Neural progenitor cell (in vitro differentiated cells): ENCODE data around the gene TRIM46. TPM values are rescaled to one million over a fixed set of nuclear protein-coding genes. Genes with fewer than 3 reads are reported as not detected.
"Not testable (repeated sequence)": the region's sequence is repeated elsewhere in the genome, so short reads cannot be mapped to it uniquely, and the experiment has no call there.

ENCODE experiments used
- DNase-seq: peaks from one replicate; pipeline ENCODE4 v3.0.0-alpha.2; 2016; ENCODE audit warnings: low spot score
- H2AFZ ChIP-seq: fragments of 200-600 bp; sonication (generic); replicated peaks from 2 replicates; pipeline ENCODE4 v1.6.1; 2016; ENCODE audit warnings: antibody characterized with exemption
- H3F3A ChIP-seq: fragments of 200-600 bp; sonication (generic); 2 replicates; pipeline ENCODE4 v1.6.1; 2016; ENCODE audit warnings: antibody characterized with exemption, low read depth
- H3K27ac ChIP-seq: fragments of 200-600 bp; sonication (generic); 2 replicates; pipeline ENCODE4 v1.5.1; 2016; ENCODE audit warnings: mild to moderate bottlenecking
- H3K27me3 ChIP-seq: fragments of 200-600 bp; sonication (generic); 2 replicates; pipeline ENCODE4 v1.6.1; 2016; ENCODE audit warnings: mild to moderate bottlenecking, moderate library complexity
- H3K36me3 ChIP-seq: fragments of 200-600 bp; sonication (generic); 2 replicates; pipeline ENCODE4 v1.5.1; 2016
- H3K4me1 ChIP-seq: fragments of 200-600 bp; sonication (generic); 2 replicates; pipeline ENCODE4 v1.6.1; 2016; ENCODE audit warnings: mixed run types
- H3K4me2 ChIP-seq: fragments of 200-600 bp; sonication (generic); 2 replicates; pipeline ENCODE4 v1.6.1; 2016
- H3K4me3 ChIP-seq: fragments of 200-600 bp; sonication (generic); 2 replicates; pipeline ENCODE4 v1.5.1; 2016
- H3K79me2 ChIP-seq: fragments of 200-600 bp; sonication (generic); 2 replicates; pipeline ENCODE4 v1.6.1; 2016; ENCODE audit warnings: low read depth
- H3K9ac ChIP-seq: fragments of 200-600 bp; sonication (generic); 2 replicates; pipeline ENCODE4 v1.6.1; 2016
- H3K9me3 ChIP-seq: fragments of 200-600 bp; sonication (generic); 2 replicates; pipeline ENCODE4 v1.5.1; 2016; ENCODE audit warnings: low read depth
- H4K20me1 ChIP-seq: fragments of 200-600 bp; sonication (generic); 2 replicates; pipeline ENCODE4 v1.6.1; 2016; ENCODE audit warnings: low read depth
- H3K27ac Mint-ChIP-seq: 3 replicates; pipeline ENCODE4 v1.8.0; 2021; ENCODE audit warnings: mixed read lengths
- H3K27me3 Mint-ChIP-seq: 2 replicates; pipeline ENCODE4 v1.8.0; 2022; ENCODE audit warnings: low read depth, mild to moderate bottlenecking, inconsistent platforms, moderate library complexity, mixed read lengths; ENCODE audit not compliant: insufficient read depth
- H3K36me3 Mint-ChIP-seq: 3 replicates; pipeline ENCODE4 v1.8.0; 2021; ENCODE audit warnings: mixed read lengths
- H3K4me1 Mint-ChIP-seq: 3 replicates; pipeline ENCODE4 v1.8.0; 2021; ENCODE audit warnings: mixed read lengths
- H3K4me3 Mint-ChIP-seq: 3 replicates; pipeline ENCODE4 v1.8.0; 2021; ENCODE audit warnings: mild to moderate bottlenecking, moderate library complexity, mixed read lengths
- H3K9me3 Mint-ChIP-seq: 3 replicates; pipeline ENCODE4 v1.8.0; 2020; ENCODE audit warnings: mixed read lengths
- EZH2 ChIP-seq: fragments of 200-600 bp; sonication (generic); IDR thresholded peaks from 2 replicates; pipeline ENCODE4 v1.6.1; 2017; ENCODE audit warnings: antibody characterized with exemption, mild to moderate bottlenecking, moderate library complexity
- EZH2phosphoT487 ChIP-seq: fragments of 200-600 bp; sonication (generic); IDR thresholded peaks from 2 replicates; pipeline ENCODE4 v1.6.1; 2017; ENCODE audit warnings: antibody characterized with exemption
- total RNA-seq: library from RNA; depleted of rRNA; stranded (reverse); fragments of >200 nt; gene quantifications from 2 replicates; pipeline ENCODE4 v1.2.3, GENCODE V29; 2015; ENCODE audit warnings: low replicate concordance
- TF ChIP-seq, protein P1 (sequence below): fragments of 200-600 bp; sonication (generic); IDR thresholded peaks from 2 replicates; pipeline ENCODE4 v1.5.1; 2017; ENCODE audit warnings: antibody characterized with exemption, mild to moderate bottlenecking

The TRIM46 gene
- total RNA-seq, 1 donor from 2014 or later, result 3.9 TPM

DNA sequence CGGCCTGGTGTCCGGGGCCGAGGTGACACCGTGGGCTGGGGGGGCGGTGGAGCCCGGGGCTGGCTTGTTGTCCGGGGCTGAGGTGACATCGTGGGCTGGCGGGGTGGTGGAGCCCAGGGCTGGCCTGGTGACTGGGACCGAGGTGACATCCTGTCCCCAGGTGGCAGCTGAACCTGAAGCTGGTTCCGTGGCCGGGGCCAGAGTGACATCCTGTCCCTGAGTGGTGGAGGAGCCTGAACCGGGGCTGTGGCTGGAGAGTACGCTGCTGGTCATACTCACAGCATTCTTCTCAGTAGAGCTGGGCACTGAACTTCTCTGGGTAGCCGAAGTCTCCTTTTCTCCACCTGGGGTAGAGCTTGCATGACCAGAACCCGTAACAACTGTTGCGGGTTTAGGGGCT is 18.3 kb downstream of the TRIM46 start:
- Mint-ChIP-seq H3K27ac (peak overlapping the region; percentile 97), H3K4me1 (peaks cover 34% of the 10 kb centered on the region), H3K9me3 (peaks cover 7% of the 10 kb centered on the region), H3K4me3 (peak overlapping the region; percentile 62), H3K36me3 (peaks cover 20% of the 10 kb centered on the region), H3K27me3 (peaks cover 32% of the 10 kb centered on the region)
- Histone ChIP-seq H3K36me3 (no peaks in the 10 kb centered on the region), H2AFZ (no peak overlapping the region), H3K4me3 (no peak overlapping the region), H3K79me2 (peaks cover 21% of the 10 kb centered on the region), H3K27me3 (no peaks in the 10 kb centered on the region), H4K20me1 (peaks cover 6% of the 10 kb centered on the region), H3K9ac (no peak overlapping the region), H3K4me1 (peaks cover 16% of the 10 kb centered on the region), H3K4me2 (no peak overlapping the region), H3K27ac (no peak overlapping the region), H3K9me3 (no peaks in the 10 kb centered on the region), H3F3A (peaks cover 41% of the 10 kb centered on the region)
- DNase-seq, result no peak
- no peak for TF ChIP-seq EZH2phosphoT487
- TF ChIP-seq, protein P1, sequence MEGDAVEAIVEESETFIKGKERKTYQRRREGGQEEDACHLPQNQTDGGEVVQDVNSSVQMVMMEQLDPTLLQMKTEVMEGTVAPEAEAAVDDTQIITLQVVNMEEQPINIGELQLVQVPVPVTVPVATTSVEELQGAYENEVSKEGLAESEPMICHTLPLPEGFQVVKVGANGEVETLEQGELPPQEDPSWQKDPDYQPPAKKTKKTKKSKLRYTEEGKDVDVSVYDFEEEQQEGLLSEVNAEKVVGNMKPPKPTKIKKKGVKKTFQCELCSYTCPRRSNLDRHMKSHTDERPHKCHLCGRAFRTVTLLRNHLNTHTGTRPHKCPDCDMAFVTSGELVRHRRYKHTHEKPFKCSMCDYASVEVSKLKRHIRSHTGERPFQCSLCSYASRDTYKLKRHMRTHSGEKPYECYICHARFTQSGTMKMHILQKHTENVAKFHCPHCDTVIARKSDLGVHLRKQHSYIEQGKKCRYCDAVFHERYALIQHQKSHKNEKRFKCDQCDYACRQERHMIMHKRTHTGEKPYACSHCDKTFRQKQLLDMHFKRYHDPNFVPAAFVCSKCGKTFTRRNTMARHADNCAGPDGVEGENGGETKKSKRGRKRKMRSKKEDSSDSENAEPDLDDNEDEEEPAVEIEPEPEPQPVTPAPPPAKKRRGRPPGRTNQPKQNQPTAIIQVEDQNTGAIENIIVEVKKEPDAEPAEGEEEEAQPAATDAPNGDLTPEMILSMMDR, result no peak
- no peak for TF ChIP-seq EZH2

DNA sequence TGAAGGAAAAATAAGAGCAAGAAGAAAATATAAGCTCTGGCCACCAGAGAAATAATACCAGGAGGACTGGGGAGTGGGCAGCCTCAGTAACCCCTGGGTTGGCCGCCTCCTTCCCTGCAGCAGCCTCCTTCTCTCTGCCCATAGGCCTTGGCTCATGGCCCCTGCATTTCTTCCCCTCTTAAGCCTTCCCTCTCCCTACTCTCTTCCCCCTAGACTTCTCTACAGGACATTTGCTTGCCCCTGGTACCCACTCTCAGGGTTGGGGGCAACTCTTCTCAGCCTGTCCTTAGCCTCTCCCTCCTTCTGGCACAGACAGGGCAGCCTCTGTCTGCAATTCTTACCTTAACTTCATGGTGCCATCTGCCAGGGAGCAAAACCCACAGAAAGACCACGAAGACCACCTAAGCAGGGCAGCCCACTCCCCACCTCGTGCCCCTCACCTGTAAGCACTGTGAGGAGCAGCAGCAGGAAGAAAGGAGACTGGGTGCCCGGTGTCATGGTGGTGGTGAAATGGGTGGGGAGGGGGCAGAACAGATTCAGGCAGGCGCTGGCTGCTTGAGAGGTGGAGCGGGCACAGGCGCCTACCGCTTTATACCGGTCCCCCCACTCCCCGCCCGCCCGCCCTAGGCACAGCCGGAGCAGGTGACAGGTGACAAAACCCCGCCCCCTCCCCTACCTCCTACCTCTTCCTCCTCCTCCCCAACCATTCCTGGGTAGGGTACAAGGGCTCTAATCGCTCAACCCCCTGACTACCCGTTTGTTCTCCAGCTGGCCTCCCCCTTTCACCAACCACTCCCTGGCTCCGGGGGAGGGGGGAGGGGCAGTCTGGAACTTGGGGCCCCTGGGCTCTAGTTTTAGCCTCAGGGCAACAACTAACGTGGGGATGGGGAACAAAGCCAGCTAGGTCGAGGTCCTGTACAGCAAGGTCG is 19.0 kb downstream of the TRIM46 start:
- Histone ChIP-seq H3K4me1 (peaks cover 23% of the 10 kb centered on the region), H3K36me3 (no peaks in the 10 kb centered on the region), H2AFZ (peak overlapping the region; percentile 59), H3K9ac (no peak overlapping the region), H3F3A (peaks cover 45% of the 10 kb centered on the region), H3K79me2 (peaks cover 28% of the 10 kb centered on the region), H3K9me3 (no peaks in the 10 kb centered on the region), H3K27ac (no peak overlapping the region), H3K4me3 (peak overlapping the region; percentile 85), H3K27me3 (no peaks in the 10 kb centered on the region), H4K20me1 (peaks cover 13% of the 10 kb centered on the region), H3K4me2 (peak overlapping the region; percentile 100)
- Mint-ChIP-seq H3K4me1 (peaks cover 41% of the 10 kb centered on the region), H3K27ac (peak overlapping the region; percentile 99), H3K36me3 (peaks cover 25% of the 10 kb centered on the region), H3K27me3 (peaks cover 30% of the 10 kb centered on the region), H3K4me3 (peak overlapping the region; percentile 99), H3K9me3 (peaks cover 9% of the 10 kb centered on the region)
- peak; percentile 60 for DNase-seq
- no peak for TF ChIP-seq EZH2phosphoT487

DNA sequence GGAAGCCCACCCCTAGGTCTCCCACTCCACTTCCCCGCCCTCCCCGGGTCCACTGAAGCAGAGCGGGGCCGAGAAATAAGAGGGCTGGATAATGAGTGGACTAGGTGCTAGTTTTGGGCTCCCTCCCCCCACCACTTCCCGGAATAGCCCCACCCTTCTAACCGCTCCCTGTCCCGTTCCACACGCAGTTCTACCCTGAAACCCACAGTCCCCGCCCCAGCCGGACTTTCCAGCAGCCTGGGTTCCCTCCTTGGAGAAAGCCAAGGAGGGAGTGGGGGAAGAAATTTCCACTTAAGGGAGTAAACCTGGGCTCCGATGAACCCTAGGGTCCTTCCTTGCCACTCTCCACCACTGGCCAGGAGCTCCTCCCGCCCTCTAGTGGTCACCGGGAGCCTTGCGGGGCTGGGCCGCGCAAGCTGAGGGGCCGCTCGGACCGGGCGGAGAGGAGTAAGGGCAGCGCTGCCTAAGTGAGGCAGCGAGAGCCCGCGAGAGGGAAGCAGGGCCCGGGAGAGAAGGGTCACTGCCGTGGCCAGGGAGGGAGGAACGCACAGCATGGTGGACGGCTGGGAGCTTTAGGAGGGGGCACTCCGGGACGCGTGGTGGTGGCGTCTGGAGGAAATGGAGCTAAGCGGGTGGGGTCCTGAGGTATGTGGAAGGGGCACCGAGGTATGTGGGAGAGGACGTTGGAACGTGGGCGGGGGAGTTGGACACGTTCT is 19.8 kb downstream of the TRIM46 start:
- H4K20me1 ChIP-seq, result peaks cover 21% of the 10 kb centered on the region
- TF ChIP-seq, protein P1, result peak; percentile 99
- no peak for TF ChIP-seq EZH2
- peak overlapping the region; percentile 96 for H3K27ac ChIP-seq
- H3K36me3 ChIP-seq, result no peaks in the 10 kb centered on the region
- peak overlapping the region; percentile 100 for H3K4me2 ChIP-seq
- peak overlapping the region; percentile 59 for H2AFZ ChIP-seq
- peaks cover 36% of the 10 kb centered on the region for H3K79me2 ChIP-seq
- peaks cover 47% of the 10 kb centered on the region for H3F3A ChIP-seq
- H3K9ac ChIP-seq, result no peak overlapping the region
- peak; percentile 95 for DNase-seq
- H3K9me3 ChIP-seq, result no peaks in the 10 kb centered on the region
- H3K27me3 ChIP-seq, result no peaks in the 10 kb centered on the region
- peaks cover 44% of the 10 kb centered on the region for H3K4me1 Mint-ChIP-seq
- H3K4me3 Mint-ChIP-seq, result peak overlapping the region; percentile 99
- H3K4me3 ChIP-seq, result peak overlapping the region; percentile 85
- H3K27ac Mint-ChIP-seq, result peak overlapping the region; percentile 99
- peaks cover 5% of the 10 kb centered on the region for H3K9me3 Mint-ChIP-seq
- peaks cover 30% of the 10 kb centered on the region for H3K27me3 Mint-ChIP-seq
- peaks cover 28% of the 10 kb centered on the region for H3K4me1 ChIP-seq
- peaks cover 30% of the 10 kb centered on the region for H3K36me3 Mint-ChIP-seq

DNA sequence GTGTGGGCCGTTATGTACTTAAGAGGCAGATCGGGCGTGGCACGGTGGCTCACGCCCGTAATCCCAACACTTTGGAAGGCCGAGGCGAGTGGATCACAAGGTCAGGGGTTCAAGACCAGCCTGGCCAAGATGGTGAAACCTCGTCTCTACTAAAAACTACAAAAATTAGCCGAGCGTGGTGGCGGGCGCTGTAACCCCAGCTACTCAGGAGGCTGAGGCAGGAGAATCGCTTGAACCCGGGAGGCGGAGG is 20.3 kb downstream of the TRIM46 start:
- H3K9me3 ChIP-seq, H3K9ac ChIP-seq, H3K27me3 ChIP-seq, H3K36me3 ChIP-seq, DNase-seq, H3K9me3 Mint-ChIP-seq: not testable (repeated sequence)
- Mint-ChIP-seq H3K27me3 (peaks cover 30% of the 10 kb centered on the region), H3K4me1 (peaks cover 45% of the 10 kb centered on the region), H3K27ac (peak overlapping the region; percentile 99), H3K36me3 (peaks cover 31% of the 10 kb centered on the region), H3K4me3 (peak overlapping the region; percentile 99)
- peak overlapping the region; percentile 96 for H3K27ac ChIP-seq
- H4K20me1 ChIP-seq, result peaks cover 26% of the 10 kb centered on the region
- H3K4me2 ChIP-seq, result peak overlapping the region; percentile 100
- H3K4me3 ChIP-seq, result peak overlapping the region; percentile 85
- peaks cover 52% of the 10 kb centered on the region for H3F3A ChIP-seq
- H3K4me1 ChIP-seq, result peaks cover 28% of the 10 kb centered on the region
- peaks cover 41% of the 10 kb centered on the region for H3K79me2 ChIP-seq
- peak overlapping the region; percentile 13 for H2AFZ ChIP-seq
